Activated naive CD8-positive, alpha-beta T cell treated with anti-CD3 and anti-CD28 coated beads for 36 hours (primary cell): ENCODE measurements around the gene PARP16. TPM values are rescaled to one million over a fixed set of nuclear protein-coding genes. Genes with fewer than 3 reads are reported as not detected.

Experiments
- DNase-seq: peaks from one replicate; pipeline ENCODE4 v3.0.0; 2021
- H3K27ac Mint-ChIP-seq: one replicate; pipeline ENCODE4 v1.8.0; 2022; ENCODE audit warnings: mild to moderate bottlenecking, moderate library complexity, mixed read lengths
- H3K27me3 Mint-ChIP-seq: one replicate; pipeline ENCODE4 v1.8.0; 2022; ENCODE audit warnings: mild to moderate bottlenecking, mixed read lengths
- H3K36me3 Mint-ChIP-seq: one replicate; pipeline ENCODE4 v1.8.0; 2021; ENCODE audit warnings: mild to moderate bottlenecking, mixed read lengths
- H3K4me1 Mint-ChIP-seq: one replicate; pipeline ENCODE4 v1.8.0; 2021; ENCODE audit warnings: mixed read lengths
- H3K4me3 Mint-ChIP-seq: one replicate; pipeline ENCODE4 v1.8.0; 2022; ENCODE audit warnings: mild to moderate bottlenecking, moderate library complexity, mixed read lengths
- H3K9me3 Mint-ChIP-seq: one replicate; pipeline ENCODE4 v1.8.0; 2022; ENCODE audit warnings: mixed read lengths
- total RNA-seq, 2 experiments: library from RNA; stranded (reverse); gene quantifications; one replicate each; pipeline ENCODE4 v1.2.3, GENCODE V29; 2021

The PARP16 gene
- 10 to 100 TPM; 15.5 to 16.4 TPM for total RNA-seq

- H3K36me3 Mint-ChIP-seq = peaks cover 11% of the 10 kb centered on the region
- H3K4me1 Mint-ChIP-seq = peaks cover 26% of the 10 kb centered on the region
- peak within 1 kb of the TSS; percentile 82 for H3K27ac Mint-ChIP-seq
- DNase-seq = peak; percentile 96
- peak within 1 kb of the TSS; percentile 85 for H3K4me3 Mint-ChIP-seq
- no peaks in the 10 kb centered on the region for H3K27me3 Mint-ChIP-seq
- no peaks in the 10 kb centered on the region for H3K9me3 Mint-ChIP-seq
Measured at GRCh38 chr15:65286704-65287519, at the start of gene PARP16. TSS of gene PARP16 (minus strand) at chr15:65286883. CDS start at chr15:65286426, 457 bp downstream.

GRCh38 chr15:65335278-65336055 is 48.8 kb upstream of the PARP16 start:
- no peaks in the 10 kb centered on the region for H3K9me3 Mint-ChIP-seq
- H3K36me3 Mint-ChIP-seq = no peaks in the 10 kb centered on the region
- peaks cover 7% of the 10 kb centered on the region for H3K27me3 Mint-ChIP-seq
- no peaks in the 10 kb centered on the region for H3K4me1 Mint-ChIP-seq
- DNase-seq = no peak
- no peak overlapping the region for H3K27ac Mint-ChIP-seq
- no peak overlapping the region for H3K4me3 Mint-ChIP-seq

- peaks cover 3% of the 10 kb centered on the region for H3K27me3 Mint-ChIP-seq
- no peak for DNase-seq
- no peaks in the 10 kb centered on the region for H3K36me3 Mint-ChIP-seq
- no peak overlapping the region for H3K27ac Mint-ChIP-seq
- no peaks in the 10 kb centered on the region for H3K4me1 Mint-ChIP-seq
- no peaks in the 10 kb centered on the region for H3K9me3 Mint-ChIP-seq
- no peak overlapping the region for H3K4me3 Mint-ChIP-seq
Measured at GRCh38 chr15:65334586-65335231, 48.0 kb upstream of the PARP16 start.

GRCh38 chr15:65333856-65334255 is 47.2 kb upstream of the PARP16 start:
- no peak for DNase-seq
- H3K27me3 Mint-ChIP-seq = peaks cover 3% of the 10 kb centered on the region
- no peaks in the 10 kb centered on the region for H3K9me3 Mint-ChIP-seq
- H3K4me3 Mint-ChIP-seq = no peak overlapping the region
- H3K27ac Mint-ChIP-seq = no peak overlapping the region
- no peaks in the 10 kb centered on the region for H3K36me3 Mint-ChIP-seq
- no peaks in the 10 kb centered on the region for H3K4me1 Mint-ChIP-seq

GRCh38 chr15:65333148-65333820 is 46.6 kb upstream of the PARP16 start:
- H3K36me3 Mint-ChIP-seq = no peaks in the 10 kb centered on the region
- no peak overlapping the region for H3K4me3 Mint-ChIP-seq
- no peaks in the 10 kb centered on the region for H3K9me3 Mint-ChIP-seq
- H3K27me3 Mint-ChIP-seq = peaks cover 4% of the 10 kb centered on the region
- DNase-seq = no peak
- no peaks in the 10 kb centered on the region for H3K4me1 Mint-ChIP-seq
- H3K27ac Mint-ChIP-seq = no peak overlapping the region

GRCh38 chr15:65332391-65333147 is 45.9 kb upstream of the PARP16 start:
- no peak for DNase-seq
- Mint-ChIP-seq H3K4me1 (no peaks in the 10 kb centered on the region), H3K27me3 (peaks cover 9% of the 10 kb centered on the region), H3K9me3 (no peaks in the 10 kb centered on the region), H3K36me3 (no peaks in the 10 kb centered on the region), H3K27ac (no peak overlapping the region), H3K4me3 (no peak overlapping the region)

- H3K36me3 Mint-ChIP-seq = no peaks in the 10 kb centered on the region
- H3K27ac Mint-ChIP-seq = no peak overlapping the region
- no peak overlapping the region for H3K4me3 Mint-ChIP-seq
- H3K4me1 Mint-ChIP-seq = no peaks in the 10 kb centered on the region
- no peak for DNase-seq
- H3K27me3 Mint-ChIP-seq = peaks cover 9% of the 10 kb centered on the region
- no peaks in the 10 kb centered on the region for H3K9me3 Mint-ChIP-seq
Measured at GRCh38 chr15:65331811-65332210, 45.1 kb upstream of the PARP16 start.

GRCh38 chr15:65330934-65331645 is 44.4 kb upstream of the PARP16 start:
- no peak overlapping the region for H3K27ac Mint-ChIP-seq
- H3K36me3 Mint-ChIP-seq = no peaks in the 10 kb centered on the region
- peaks cover 9% of the 10 kb centered on the region for H3K27me3 Mint-ChIP-seq
- H3K4me3 Mint-ChIP-seq = no peak overlapping the region
- no peaks in the 10 kb centered on the region for H3K9me3 Mint-ChIP-seq
- DNase-seq = no peak
- no peaks in the 10 kb centered on the region for H3K4me1 Mint-ChIP-seq

- Mint-ChIP-seq H3K36me3 (no peaks in the 10 kb centered on the region), H3K9me3 (no peaks in the 10 kb centered on the region), H3K4me1 (no peaks in the 10 kb centered on the region), H3K4me3 (no peak overlapping the region), H3K27ac (no peak overlapping the region), H3K27me3 (peaks cover 9% of the 10 kb centered on the region)
- no peak for DNase-seq
Measured at GRCh38 chr15:65329984-65330735, 43.5 kb upstream of the PARP16 start.

- H3K9me3 Mint-ChIP-seq = no peaks in the 10 kb centered on the region
- no peaks in the 10 kb centered on the region for H3K4me1 Mint-ChIP-seq
- no peak for DNase-seq
- no peak overlapping the region for H3K4me3 Mint-ChIP-seq
- H3K27me3 Mint-ChIP-seq = peaks cover 9% of the 10 kb centered on the region
- no peak overlapping the region for H3K27ac Mint-ChIP-seq
- no peaks in the 10 kb centered on the region for H3K36me3 Mint-ChIP-seq
Measured at GRCh38 chr15:65329288-65329983, 42.8 kb upstream of the PARP16 start.

- H3K27me3 Mint-ChIP-seq = peaks cover 12% of the 10 kb centered on the region
- H3K9me3 Mint-ChIP-seq = no peaks in the 10 kb centered on the region
- no peak overlapping the region for H3K4me3 Mint-ChIP-seq
- no peaks in the 10 kb centered on the region for H3K4me1 Mint-ChIP-seq
- no peaks in the 10 kb centered on the region for H3K36me3 Mint-ChIP-seq
- no peak overlapping the region for H3K27ac Mint-ChIP-seq
- no peak for DNase-seq
Measured at GRCh38 chr15:65328506-65329287, 42.0 kb upstream of the PARP16 start.

GRCh38 chr15:65327651-65328393 is 41.1 kb upstream of the PARP16 start:
- Mint-ChIP-seq H3K4me3 (no peak overlapping the region), H3K36me3 (no peaks in the 10 kb centered on the region), H3K27ac (no peak overlapping the region), H3K27me3 (peaks cover 17% of the 10 kb centered on the region), H3K4me1 (no peaks in the 10 kb centered on the region), H3K9me3 (no peaks in the 10 kb centered on the region)
- no peak for DNase-seq
